GM21825 (cell line): ENCODE data around the gene ENG.
A peak's percentile ranks its signal among the peaks of the same experiment; 100 is the strongest.

Experiments used
- ATAC-seq: cut with Tn5 transposase; IDR thresholded peaks from one replicate; pipeline ENCODE4 v1.9.1; 2021; ENCODE audit warnings: mild to moderate bottlenecking, moderate library complexity; ENCODE audit not compliant: unreplicated experiment

ENG gene

DNA sequence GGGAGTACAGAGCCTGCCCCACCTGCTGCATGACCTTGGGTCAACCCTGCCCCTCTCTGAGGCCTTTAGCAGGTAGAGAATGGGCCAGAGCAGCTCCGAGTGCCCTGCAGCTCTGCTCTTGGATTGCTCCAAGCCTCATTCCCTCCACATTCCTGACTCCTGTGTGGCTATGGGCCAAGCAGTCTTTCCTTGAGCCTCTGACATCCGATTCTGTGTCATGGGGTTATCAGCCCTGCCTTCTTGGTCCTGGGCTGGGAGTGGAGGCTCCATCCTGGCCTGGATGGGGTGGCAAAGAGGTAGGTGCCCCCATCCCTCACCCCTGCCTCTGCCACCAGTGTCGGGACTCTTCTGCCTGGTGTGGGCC, 38.1 kb downstream of the ENG start:
- ATAC-seq, result no peak

DNA sequence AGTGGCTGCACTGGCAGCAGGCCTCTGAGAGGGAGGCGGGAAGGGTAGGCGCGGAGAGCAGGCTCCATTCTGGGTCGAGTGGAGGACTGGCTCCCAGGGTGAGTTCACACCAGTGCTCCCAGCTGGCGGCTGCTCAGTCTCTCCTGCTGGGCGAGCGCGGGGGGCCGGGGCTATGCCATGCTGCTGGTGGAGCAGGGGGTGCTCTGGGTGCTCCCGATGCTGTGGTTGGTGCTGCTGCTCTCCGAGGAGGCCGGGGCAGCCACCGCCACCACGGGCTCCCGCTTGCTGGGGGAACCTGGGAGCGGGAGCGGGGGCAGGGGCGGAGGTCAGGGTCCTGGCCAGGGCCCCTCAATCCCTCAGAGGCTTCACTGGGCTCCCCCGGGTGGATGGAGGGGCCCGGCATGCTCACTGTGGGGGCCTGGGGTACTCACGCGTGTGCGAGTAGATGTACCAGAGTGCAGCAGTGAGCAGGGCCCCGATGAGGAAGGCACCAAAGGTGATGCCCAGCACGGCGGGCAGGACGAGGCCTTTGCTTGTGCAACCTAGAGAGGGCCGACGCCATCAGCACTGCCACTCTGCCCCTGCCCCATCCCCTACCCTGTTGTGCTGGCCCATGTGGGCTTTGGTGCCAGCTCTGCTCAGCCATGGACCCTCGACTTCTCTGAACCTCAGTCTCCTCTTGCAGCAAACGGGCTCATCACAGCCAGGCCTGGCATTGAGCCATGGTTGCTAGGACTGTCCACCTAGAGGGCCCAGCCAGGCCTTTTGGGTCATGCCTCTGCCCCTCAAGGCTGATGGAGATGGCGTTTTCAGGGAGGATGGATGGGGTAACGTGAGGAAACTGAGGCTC, 38.7 kb downstream of the ENG start:
- no peak for ATAC-seq

DNA sequence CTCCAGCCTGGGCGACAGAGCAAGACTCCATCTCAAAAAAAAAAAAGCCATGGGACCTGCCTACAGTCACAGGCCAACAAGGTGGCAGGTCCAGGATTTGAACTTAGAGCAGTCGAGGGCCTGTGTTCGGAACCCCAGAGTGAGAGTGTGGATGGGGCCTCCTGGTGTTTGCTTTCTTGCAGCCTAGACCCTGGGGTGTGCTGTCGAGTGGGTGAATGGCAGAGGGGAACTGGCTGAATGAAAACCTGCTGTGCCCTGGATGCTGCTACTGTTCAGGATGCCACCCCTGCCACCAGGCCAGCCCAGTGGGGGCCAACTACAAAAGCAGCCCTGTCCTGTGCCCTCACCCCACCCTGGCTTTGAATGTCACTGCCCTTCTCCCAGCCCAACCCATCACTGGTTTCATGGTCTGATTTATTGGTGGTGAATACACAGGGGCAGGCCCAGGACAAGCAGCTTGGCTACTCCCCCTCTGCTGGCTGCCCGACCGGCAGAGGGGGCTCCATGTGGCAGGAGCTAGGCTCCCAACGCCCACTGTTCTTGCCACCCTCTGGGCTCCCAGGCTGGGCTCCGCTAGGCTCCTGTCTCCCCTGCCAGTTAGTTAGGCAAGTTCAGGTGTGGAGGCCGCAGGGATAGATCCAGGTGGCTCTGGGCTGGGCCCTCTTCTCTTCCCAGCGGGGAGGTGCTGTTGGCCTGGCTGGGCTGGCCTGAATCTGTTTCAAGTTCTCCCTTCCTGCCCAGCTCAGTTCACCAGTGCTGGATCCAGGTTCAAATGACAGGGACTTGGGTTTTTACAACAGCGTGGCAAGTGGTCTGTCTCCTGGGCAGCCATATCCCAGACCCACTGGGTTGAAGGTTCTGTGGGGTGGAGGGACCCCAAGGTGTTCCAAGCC, 39.6 kb downstream of the ENG start:
- no peak for ATAC-seq

DNA sequence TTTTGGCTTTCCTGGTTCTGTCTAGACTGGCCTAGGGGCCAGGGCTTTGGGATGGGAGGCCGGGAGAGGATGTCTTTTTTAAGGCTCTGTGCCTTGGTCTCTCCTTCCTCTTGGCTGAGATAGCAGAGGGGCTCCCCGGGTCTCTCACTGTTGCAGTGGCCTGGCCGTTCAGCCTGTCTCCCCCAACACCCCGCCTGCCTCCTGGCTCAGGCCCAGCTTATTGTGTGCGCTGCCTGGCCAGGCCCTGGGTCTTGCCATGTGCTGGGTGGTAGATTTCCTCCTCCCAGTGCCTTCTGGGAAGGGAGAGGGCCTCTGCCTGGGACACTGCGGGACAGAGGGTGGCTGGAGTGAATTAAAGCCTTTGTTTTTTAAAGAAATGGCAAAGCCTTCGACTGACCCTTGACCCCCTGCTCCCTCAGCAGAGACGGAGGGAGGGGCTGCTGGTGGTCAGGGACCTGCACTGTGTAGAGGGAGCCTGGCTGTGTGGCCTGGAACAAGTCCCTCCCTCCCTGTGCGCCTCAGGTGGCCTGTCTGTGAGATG, 40.7 kb downstream of the ENG start:
- no peak for ATAC-seq

DNA sequence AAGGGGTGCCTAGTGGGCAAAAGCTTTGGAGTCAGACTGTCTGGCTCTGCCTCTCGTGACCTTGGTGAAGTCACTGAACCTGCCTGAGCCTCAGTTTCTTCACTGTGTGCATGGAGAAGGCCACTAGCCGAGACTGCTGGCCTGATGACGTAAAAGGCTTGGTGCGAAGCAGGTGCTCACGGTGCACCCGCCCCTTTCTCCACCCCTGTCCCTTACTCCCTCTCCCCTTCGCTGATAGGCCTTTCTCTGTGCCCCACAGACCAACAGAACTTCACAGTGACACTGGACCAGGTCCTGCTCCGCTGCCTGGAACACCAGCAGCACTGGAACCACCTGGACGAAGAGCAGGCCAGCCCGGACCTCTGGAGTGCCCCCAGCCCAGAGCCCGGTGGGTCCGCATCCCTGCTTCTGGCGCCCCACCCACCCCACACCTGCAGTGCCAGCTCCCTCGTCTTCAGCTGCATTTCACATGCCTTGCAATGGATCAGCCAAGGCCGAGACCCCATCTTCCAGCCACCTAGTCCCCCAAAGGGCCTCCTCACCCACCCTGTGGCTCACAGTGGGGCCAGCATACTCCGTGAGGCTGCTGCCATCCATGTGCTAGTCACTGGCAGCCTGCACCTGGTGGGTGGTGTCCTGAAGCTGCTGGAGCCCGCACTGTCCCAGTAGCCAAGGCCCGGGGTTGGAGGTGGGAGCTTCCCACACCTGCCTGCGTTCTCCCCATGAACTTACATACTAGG, 41.4 kb downstream of the ENG start:
- no peak for ATAC-seq

DNA sequence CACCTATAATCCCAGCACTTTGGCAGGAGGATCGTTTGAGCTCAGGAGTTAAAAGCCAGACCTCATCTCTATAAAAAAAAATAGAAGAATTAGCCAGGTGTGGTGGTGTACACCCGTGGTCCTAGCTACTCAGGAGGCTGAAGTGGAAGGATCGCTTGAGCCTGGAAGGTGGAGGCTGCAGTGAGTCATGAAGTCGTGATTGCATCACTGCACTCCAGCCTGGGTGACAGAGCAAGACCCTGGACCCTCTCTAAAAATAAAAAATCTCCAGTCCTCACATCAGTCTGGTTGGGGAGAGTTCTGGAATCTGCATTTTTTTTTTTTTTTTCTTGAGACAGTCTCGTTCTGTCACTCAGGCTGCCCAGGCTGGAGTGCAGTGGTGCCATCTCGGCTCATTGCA, 42.4 kb downstream of the ENG start:
- ATAC-seq, result no peak

DNA sequence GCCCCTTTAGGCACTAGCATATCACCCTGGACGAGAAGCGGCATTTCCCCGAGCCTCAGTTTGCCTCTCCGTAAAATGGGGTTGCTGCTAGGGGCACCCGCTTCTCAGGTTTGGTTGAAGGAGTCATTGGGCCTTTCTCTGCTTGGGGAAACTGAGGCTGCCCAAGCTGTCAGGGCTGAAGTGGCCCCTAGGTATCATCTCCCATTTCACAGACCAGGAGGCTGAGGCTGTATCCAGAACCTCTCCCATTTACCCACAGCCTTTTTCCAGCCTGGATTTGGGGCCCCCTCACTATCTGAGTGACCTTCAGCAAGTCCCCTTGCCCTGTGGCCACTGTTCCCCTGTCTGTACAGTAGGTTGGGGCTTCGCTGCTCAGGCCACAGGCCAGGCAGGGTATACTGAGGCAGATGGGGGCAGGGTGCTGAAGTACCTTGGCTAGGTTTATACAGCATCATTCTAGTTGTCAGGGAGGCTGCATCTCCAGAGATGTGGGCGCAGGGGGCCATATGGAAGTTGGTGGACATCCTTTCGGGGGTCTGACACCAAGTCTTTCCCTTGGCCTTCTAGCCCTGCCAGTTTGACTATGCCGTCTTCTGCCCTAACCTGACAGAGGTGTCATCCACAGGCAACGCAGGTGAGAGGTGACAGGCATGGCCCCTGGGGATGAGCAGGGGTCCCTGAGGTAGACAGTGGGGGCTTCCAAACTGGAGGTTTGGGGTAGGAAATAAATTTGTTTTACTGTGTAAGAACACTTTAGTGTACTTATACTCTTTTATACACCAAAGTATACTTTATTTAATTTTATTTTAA, 43.9 kb downstream of the ENG start:
- no peak for ATAC-seq

DNA sequence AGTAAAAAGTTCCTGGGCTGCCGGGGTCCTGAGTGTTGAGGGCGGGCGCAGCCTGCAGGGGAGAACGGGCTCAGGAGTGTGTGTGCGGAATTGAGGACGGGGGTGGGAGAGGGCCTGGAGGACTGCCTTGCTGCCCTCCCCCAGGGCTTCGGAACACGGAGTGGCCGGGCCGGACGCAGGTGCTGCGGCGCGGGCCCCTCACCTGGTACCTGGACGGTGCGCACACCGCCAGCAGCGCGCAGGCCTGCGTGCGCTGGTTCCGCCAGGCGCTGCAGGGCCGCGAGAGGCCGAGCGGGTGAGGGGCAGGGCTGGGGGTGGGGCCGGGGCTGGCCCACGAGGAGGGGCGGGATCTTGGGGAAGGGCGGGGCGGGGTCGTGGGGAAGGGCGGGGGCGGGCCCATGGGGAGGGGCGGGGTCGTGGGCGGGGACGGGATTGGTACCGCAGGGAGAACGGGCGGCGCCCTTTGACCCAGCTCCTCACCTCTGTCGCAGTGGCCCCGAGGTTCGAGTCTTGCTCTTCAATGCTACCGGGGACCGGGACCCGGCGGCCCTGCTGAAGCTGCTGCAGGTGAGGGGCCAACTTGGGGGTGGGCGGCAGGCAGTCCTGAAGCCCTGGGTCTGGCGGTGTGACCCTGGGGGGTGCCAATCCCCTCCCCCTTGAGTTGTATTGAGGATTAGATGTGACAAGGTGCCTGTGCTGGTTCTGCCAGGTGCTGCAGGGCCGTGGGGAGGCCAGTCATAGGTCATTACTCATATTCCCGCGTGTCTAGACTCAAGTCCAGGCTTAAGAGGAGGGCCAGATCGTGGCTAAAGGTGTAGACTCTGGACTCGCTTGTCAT, 44.7 kb downstream of the ENG start:
- no peak for ATAC-seq

DNA sequence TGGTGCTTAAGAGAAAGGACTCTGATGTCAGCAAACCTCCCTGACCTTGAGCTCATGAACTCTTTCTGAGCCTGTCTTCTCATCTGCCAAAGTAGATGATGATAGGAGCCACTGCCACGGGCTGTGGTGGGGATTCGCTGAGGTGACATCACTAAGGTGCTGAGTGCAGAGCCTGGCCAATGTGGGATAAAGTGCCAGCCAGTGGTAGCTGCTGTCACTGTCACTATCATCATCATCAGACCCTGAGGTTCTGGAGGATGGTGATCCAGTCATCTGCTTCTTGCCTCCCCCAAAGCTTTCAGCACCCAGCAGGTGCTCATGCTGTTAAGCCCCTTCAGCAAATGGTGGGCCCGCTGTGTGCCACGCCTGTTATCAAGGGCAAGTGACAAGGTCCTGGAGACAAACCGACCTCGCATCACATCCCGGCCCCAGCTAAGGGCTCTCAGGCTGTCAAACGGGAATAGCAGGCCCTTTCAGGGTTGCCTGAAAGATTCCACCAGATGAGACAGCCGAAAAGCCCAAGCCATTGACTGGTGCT, 45.4 kb downstream of the ENG start:
- no peak for ATAC-seq

DNA sequence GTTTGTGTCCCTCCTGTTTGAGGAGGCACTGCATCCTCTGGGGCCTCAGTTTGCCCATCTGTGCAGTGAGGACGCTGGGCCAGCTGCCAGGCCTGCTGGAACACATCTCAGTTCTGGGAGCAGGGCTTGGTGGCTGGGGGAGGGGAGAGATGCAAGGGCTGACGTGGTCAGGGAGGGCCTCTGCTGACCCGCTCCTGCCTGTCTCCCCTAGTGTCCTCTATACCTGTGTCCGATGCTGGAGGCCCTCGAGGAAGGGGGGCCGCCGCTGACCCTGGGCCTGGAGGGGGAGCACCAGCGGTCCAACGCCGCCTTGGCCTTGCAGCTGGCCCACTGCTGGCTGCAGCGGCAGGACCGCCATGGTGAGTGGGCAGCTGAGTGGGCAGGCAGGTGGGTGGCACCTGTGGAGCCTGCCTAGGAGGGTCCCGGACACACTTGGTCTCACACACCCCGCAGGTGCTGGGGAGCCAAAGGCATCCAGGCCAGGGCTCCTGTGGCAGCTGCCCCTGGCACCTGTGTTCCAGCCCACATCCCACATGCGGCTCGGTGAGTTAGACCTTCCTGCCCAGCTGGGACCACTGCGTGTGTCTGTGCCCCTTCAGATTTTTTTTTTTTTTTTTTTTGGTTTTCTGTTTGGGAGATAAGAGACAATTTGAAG, 46.0 kb downstream of the ENG start:
- ATAC-seq, result no peak

DNA sequence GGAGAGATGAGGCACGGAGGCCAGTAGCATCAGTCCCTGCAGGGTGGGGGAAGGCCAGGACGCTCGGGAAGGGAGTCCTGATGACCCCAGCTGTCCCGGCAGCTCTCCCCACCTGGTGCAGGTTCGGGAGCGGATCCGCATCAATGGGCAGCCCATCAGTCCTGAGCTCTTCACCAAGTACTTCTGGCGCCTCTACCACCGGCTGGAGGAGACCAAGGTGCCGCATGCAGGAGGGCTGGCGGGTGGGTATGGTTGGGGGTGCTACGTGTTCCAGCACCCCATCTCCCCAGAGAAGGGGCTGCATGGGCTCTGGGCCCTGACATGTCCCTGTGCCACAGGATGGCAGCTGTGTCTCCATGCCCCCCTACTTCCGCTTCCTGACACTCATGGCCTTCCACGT, 47.6 kb downstream of the ENG start:
- no peak for ATAC-seq

DNA sequence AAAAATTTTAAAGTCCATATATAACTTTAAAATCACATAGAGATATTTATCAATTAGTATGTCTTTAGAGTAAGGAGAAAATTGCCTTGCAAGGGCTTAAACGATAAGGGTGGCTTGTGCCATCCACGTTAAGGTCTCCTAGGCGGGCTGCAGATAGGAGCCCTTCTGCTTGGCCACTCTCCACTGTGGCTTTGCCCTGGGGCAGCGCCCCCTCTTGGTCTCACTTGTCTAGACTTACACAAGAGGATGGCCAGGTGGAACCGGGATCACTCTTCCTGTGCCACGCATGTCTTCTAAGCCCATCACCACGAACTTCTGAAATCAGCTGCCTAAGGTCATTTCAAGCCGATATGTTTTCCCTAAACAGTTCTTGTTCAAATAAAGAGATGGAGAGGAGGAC, 48.8 kb downstream of the ENG start:
- ATAC-seq, result no peak

DNA sequence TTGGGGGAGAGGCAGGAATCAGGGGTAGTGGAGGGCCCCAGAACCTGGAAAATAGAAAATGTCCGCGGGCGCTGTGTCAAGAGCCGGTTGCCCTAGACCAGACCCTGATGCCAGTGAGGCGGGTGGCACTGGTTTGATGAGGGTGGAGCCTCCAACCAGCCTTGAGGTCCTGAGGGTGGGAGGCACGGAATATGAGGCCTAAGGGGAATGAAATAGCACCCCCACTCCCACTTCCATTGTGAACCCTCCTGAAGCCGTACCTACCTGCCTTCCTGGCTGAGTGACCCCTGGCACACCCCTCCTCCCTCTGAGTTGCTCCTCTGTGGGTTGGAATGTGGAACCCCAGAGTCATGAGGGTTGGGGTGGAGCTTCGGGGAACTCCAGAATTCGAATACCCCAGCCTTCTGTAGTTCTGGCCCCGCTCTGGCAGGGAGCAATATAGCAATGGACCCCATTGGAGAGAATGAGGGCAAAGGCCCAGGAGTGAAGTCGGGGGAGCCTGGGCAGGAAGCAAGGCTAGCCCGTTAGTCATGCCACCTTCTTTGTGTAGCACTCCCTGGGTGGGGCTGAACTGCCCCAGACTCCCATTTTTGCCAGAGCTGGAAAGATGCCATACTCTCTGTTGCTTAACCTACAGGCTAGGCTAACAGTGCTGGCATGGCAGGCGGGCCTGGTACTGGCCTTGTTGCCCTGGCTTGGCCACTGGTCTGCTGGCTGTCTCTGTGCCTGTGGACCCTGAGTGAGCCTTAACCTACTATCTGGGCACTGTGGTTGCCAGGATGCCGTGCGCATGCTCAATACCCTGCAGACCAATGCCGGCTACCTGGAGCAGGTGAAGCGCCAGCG, 50.7 kb downstream of the ENG start:
- ATAC-seq, result no peak

DNA sequence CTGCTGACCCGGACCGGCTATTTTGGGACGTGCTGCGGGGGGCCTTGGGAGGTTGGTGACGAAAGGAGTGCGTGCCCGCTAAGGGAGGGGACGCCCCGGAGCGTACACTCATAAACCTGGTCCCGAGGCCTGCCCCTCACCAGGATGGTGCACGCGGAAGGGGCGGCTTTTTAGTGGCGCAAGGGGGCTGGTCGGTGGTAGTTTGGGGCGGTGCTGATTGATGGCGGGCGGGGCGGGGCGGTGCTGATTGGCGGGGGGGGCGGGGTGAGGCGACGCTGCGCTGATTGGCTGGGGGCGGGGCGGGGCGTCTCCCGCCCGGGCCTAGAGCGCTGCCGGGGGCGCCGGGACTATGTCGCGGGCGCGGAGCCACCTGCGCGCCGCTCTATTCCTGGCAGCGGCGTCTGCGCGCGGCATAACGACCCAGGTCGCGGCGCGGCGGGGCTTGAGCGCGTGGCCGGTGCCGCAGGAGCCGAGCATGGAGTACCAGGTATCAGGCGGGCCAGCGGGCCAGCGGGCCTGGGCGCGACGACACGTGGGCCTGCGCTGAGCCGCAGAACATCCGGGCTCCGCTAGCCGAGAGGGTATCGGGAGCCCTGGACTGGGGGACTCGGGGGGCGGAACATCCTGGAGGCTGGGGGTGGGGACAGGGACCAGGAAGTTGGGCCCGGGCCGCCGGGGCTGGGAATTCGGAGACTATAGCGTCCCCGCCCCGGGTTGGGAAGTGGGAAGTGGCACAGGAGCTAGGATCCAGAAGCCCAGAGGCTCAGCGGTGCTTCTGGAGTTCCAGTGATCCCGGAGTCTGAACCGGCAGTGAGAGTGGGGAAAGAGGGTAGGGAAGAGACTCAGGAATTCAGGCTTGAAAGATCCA, 51.6 kb downstream of the ENG start, which contains the start of gene FPGS:
Gene FPGS, plus strand, starts transcription at position 307 of the 868 bp plus-strand sequence. Its CDS starts 43 bp downstream, at position 350.
- ATAC-seq, result peak; percentile 67

DNA sequence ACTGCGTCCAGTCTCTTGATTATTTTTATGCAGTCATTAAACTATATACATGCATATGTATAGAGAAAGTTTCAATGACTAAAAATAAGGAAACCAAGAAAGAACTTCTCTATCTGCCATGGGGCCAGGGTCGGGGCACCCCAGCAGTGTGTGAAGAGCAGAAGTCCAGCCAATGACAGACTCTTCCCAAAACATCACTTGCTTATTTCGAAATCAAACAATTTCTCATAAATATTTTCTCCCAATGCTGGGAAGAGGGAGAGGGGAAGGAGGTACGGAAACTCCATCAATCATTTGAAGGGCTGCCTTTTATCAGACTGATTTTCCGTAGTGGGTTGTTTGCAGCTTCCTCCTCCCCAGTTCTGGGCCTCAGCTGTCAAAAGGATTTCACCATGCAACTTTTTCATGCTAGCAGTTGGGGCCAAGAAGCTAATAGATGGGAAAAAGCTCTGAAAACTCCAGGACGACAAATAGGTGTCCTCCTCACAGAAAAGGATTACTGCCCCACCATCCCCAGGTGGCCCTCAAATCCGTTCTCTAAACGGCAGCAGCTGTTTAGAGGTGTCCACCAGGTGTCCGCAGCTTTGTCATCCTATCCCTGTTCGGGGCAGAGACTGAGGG, 52.4 kb downstream of the ENG start:
- no peak for ATAC-seq

DNA sequence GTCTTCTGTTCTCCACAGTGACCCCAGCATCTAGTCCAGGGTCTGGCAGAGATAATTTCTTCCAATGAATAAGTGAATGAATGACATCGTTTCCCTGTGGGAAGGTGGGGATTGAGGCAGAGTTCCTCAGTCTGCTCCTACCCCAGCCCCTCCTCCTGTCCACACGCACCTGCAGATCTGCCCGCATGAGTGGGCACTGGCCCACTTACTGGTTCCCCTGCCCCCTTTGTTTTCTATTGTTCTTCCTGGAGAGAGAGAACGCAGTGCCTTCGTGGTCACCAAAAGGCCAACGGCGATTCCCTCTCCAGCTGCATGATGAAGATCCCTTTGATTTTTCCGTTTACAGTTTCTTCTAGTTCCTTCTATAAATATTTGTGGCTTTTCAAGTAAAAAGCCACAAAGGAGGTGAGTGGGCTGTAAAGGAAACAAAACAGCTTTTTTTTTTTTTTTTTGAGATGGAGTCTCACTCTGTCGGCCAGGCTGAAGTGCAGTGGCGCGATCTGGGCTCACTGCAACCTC, 57.5 kb downstream of the ENG start:
- no peak for ATAC-seq
